ENCODE measurements around the gene CPEB4. TPM values are rescaled to one million over a fixed set of nuclear protein-coding genes. Genes with fewer than 3 reads are reported as not detected.

Gene CPEB4
- total and polyA plus RNA-seq, 12 donors = 34.4 to 381 (median 149) TPM

DNA sequence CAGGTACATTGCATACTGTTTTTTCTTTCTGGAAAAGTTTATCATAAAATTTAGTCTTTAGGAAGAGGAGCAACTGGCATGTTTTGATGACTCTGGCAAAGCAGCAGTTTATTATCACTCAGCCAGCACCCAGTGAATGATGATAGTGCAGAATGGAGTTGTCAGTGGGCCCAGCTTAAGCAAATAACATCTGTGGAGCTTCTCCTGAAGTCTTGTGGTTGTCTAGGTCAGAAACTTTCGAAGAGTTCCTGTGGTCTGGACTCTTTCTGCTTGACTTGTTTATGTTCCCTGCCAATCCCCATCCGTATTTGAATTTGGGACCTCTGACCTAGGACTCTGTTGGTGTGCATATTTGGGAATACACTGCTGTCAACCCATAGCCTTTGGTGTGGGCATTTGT, 62.7 kb downstream of the CPEB4 start:
- Histone ChIP-seq H3K36me3 (replicated peaks in 1 of 2) (peaks cover 0 to 98% of the 10 kb centered on the region in 2 donors), H3K27ac (no peak overlapping the region), H3K4me1 (replicated peaks in 1 of 2) (peaks cover 12 to 29% of the 10 kb centered on the region in 2 donors), H3K4me3 (no peak overlapping the region), H3K9me3 (replicated peaks in 1 of 3) (no peaks in the 10 kb centered on the region), H3K27me3 (no peaks in the 10 kb centered on the region)
- TF ChIP-seq POLR2A (IDR thresholded peaks at IDR 0.05) = no peak
- TF ChIP-seq, protein P1, sequence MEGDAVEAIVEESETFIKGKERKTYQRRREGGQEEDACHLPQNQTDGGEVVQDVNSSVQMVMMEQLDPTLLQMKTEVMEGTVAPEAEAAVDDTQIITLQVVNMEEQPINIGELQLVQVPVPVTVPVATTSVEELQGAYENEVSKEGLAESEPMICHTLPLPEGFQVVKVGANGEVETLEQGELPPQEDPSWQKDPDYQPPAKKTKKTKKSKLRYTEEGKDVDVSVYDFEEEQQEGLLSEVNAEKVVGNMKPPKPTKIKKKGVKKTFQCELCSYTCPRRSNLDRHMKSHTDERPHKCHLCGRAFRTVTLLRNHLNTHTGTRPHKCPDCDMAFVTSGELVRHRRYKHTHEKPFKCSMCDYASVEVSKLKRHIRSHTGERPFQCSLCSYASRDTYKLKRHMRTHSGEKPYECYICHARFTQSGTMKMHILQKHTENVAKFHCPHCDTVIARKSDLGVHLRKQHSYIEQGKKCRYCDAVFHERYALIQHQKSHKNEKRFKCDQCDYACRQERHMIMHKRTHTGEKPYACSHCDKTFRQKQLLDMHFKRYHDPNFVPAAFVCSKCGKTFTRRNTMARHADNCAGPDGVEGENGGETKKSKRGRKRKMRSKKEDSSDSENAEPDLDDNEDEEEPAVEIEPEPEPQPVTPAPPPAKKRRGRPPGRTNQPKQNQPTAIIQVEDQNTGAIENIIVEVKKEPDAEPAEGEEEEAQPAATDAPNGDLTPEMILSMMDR (IDR thresholded peaks at IDR 0.05) = no peak
- DNase-seq = no peak
- 74 to 89% (median 82%) methylated on average over 2 of the region's 2 CpGs for WGBS, 4 donors
- intact Hi-C loops (cut with DNase I) = no loop called here

GRCh38 chr5:173953528-173954090, 65.5 kb downstream of the CPEB4 start:
- intact Hi-C loops (cut with DNase I) = no loop called here
- 64 to 79% (median 70%) methylated on average over 5 of the region's 5 CpGs for WGBS, 4 donors
- H3K36me3 ChIP-seq (replicated peaks in 1 of 2) = peaks cover 0 to 98% of the 10 kb centered on the region in 2 donors
- peaks cover 12 to 29% of the 10 kb centered on the region in 2 donors for H3K4me1 ChIP-seq (replicated peaks in 1 of 2)
- H3K9me3 ChIP-seq (replicated peaks in 1 of 3) = no peaks in the 10 kb centered on the region
- TF ChIP-seq, protein P1 (IDR thresholded peaks at IDR 0.05) = no peak
- TF ChIP-seq POLR2A (IDR thresholded peaks at IDR 0.05) = no peak
- no peak for DNase-seq
- H3K4me3 ChIP-seq = no peak overlapping the region
- H3K27me3 ChIP-seq = no peaks in the 10 kb centered on the region
- H3K27ac ChIP-seq = peak overlapping the region in 2 of 5 donors; percentile 68 to 69

DNA sequence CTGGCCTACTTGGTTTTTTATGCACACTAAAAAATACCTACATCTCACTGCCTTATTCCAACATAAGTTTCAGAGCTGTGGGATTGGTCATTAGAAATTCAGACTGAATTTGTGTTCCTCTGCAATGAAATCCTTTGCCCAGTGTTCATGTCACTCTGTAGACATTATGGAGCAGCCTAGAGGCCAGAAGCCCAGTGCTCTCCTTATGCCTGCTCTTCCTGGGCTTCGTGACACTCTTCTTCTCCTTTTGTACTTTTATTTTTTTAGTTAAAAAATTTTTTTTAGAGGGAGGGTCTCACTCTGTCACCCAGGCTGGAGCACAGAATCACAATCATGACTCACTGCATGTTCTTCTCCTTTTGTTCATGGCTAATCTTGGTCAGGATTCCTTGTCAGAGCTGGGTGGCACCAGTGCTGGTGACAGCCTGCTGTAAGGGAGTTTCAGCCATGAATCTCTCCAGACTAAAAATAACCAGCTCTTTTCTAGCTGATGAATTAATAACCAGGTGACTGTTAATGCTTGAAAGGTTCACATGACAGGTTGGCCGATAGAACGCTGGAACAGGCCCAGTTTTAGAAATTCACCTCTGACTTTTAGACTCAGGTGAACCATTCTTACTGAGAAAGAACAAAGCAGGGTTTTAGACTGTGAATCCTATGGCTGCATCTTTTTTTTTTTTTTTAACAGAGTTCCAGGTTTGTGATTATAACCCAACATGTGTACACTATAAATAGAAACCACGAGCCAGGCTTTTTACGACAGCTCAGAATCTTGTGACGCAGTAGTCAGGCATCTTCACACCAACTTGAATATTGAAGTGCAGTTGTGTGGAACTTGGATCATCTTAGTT, 66.7 kb downstream of the CPEB4 start:
- H3K4me1 ChIP-seq (replicated peaks in 1 of 2) = peaks cover 12 to 38% of the 10 kb centered on the region in 2 donors
- H3K9me3 ChIP-seq (replicated peaks in 1 of 3) = no peaks in the 10 kb centered on the region
- TF ChIP-seq, protein P1 (IDR thresholded peaks at IDR 0.05) = no peak
- peak in 1 of 2 donors; percentile 7 for TF ChIP-seq POLR2A (IDR thresholded peaks at IDR 0.05)
- peak overlapping the region in 4 of 5 donors; percentile 18 to 69 (median 48) for H3K27ac ChIP-seq
- intact Hi-C loops (cut with DNase I) = no loop called here
- peak in 2 of 7 donors; percentile 42 to 60 for DNase-seq
- H3K36me3 ChIP-seq (replicated peaks in 1 of 2) = peaks cover 0 to 94% of the 10 kb centered on the region in 2 donors
- H3K27me3 ChIP-seq = no peaks in the 10 kb centered on the region
- WGBS, 4 donors = 44 to 54% (median 48%) methylated on average over 6 of the region's 6 CpGs
- no peak overlapping the region for H3K4me3 ChIP-seq

GRCh38 chr5:173960986-173961385, 72.8 kb downstream of the CPEB4 start:
- intact Hi-C loops (cut with DNase I) = no loop called here
- 35 to 54% (median 48%) methylated on average over 2 of the region's 2 CpGs for WGBS, 4 donors

More at GRCh38 chr5:173960986-173961385, 72.8 kb downstream of the CPEB4 start:
- H3K36me3 ChIP-seq (replicated peaks in 1 of 2) = peaks cover 0 to 48% of the 10 kb centered on the region in 2 donors
- no peak for TF ChIP-seq POLR2A (IDR thresholded peaks at IDR 0.05)
- TF ChIP-seq, protein P1 (IDR thresholded peaks at IDR 0.05) = no peak
- H3K9me3 ChIP-seq (replicated peaks in 1 of 3) = no peaks in the 10 kb centered on the region
- H3K4me3 ChIP-seq = no peak overlapping the region
- no peaks in the 10 kb centered on the region for H3K27me3 ChIP-seq
- peaks cover 8 to 28% of the 10 kb centered on the region in 2 donors for H3K4me1 ChIP-seq (replicated peaks in 1 of 2)
- H3K27ac ChIP-seq = peak overlapping the region in 1 of 5 donors; percentile 7
- no peak for DNase-seq

Measured in adrenal gland (tissue), 12 donors.